DMS79 (cell line): ENCODE measurements around the gene UPK3BL2.
"Not testable (repeated sequence)": the region's sequence is repeated elsewhere in the genome, so short reads cannot be mapped to it uniquely, and the experiment has no call there.

ENCODE experiments used
- DNase-seq: peaks from one replicate; lab custom pipeline; 2025; lab: John Stamatoyannopoulos, UW

UPK3BL2 gene

DNA sequence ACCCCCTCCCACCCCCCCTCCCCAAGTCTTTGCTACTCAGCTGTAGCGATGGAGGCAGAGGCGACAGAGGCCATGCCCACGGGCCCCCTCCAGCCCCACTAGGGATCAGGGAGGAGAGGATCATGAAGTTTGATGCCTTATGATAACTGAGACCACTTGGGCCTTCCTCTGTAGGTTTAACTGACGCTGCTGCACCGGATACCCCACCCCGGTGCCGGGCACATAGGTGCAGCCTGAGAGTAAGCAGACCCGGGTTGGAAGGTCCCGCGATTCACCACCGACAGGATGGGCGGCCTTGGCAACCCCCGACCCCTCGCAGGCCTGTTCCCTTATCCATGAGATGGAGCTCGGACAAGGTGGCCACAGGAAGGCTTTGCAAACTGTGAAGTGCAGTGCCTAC, 49.5 kb downstream of the UPK3BL2 start:
- DNase-seq, result not testable (repeated sequence)

DNA sequence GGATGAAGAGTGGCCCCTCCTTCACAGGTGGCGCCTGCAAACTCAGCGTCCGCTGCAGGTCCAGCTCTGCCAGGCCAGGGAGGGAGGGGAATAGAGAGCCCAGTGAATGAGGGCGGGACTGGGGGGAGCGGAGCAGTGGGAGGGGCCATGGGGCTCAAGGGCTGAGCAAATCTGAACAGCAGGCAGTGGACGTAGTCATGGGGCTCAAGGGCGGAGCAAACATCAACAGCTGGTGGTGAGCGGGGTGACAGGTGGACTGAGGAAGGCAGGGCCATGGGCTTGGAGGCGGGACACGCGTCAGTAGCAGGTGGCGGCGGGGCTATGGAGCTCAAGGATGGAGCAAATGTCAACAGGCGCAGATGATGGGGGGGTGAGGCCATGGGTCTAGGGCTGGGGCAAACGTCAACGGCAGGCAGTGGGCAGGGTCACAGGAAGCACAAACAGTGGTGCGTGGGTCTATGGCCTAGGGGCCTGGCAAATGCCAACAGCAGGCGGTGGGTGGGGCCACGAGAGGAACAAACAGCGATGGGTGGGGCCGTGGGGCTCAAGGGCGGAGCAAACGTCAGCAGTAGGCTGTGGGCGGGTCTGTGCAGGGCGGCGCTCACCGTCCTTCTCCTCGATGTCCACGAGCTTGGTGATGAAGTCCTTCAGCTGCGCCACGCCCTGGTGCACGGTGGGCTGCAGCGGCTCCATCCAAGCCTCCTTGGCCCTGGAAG, 50.1 kb downstream of the UPK3BL2 start:
- not testable (repeated sequence) for DNase-seq

DNA sequence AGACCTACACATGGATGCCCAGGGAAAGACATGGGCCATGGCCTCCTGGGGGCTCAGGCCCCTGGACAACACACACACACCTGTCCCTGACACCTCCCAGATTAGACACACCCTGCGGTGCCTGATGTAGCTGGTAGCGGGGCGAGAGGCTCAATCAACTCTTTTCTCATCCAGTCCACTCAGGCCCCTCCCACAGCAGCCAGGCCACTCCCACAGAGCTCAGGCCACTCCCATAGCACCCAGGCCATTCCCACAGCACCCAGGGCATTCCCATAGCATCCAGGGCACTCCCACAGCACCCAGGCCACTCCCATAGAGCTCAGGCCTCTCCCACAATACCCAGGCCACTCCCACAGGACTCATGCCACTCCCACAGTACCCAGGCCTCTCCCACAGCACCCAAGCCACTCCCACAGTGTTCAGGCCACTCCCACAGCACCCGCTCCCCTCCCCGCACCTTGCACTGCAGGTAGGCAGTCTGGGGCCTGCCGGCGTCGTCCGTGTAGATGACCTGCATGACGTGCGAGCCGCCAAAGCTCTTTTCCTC, 52.9 kb downstream of the UPK3BL2 start:
- not testable (repeated sequence) for DNase-seq
